Epithelial cell of prostate (primary cell): ENCODE results near the gene SLC25A14.
"Not testable (repeated sequence)": the region's sequence is repeated elsewhere in the genome, so short reads cannot be mapped to it uniquely, and the experiment has no call there.

ENCODE experiments used
- DNase-seq: peaks from one replicate; pipeline ENCODE4 v3.0.0-alpha.2; 2011; ENCODE audit warnings: low read depth, low spot score
- H3K27ac ChIP-seq: fragments of 450-650 bp; 2 replicates; pipeline ENCODE4 v1.5.1; 2017; ENCODE audit warnings: mild to moderate bottlenecking

Gene SLC25A14

DNA sequence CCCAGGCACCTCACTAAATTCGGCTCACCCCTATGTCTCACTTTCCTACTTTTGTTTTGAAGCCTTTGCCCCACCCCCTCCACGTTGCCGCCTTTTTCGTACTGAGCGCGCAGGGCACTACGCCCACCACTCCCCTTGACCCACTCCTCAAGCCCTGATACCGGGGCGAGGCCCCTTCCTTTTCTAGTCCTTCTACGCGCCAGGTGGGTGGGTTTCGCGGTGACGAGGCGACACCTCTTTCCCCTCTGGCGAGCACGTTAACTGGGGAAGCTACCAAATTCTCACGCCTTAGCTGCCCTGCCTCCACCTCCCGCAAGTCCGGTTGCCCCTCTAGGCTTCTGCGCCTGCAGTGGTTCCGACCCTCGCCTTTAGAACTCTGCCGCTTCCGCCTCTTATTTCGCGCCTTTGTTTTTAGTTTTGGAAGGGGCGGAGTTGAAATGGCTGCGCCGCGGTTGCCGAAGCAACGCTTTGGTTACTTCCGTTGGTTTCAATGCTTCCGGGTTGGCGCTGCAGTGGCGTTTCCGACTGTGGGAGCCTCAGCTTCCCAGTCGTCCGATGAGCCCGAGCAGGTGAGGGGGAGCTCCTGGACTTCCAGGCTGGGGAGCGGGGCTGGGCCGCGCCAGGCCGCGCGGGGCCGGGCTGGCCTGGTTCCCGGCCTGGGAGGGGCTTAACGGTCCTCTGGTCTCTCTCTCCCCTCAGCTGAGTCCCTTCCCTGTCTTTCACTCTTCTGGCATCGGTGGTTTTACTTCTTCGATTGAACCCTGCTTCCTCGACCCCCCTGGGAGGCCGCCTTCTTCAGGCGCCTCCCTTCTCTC is at the start of gene SLC25A14:
Gene SLC25A14 (plus strand): TSS at position 512 of the 815 bp plus-strand sequence. CDS start 360 bp downstream, outside the sequence.
- no peak for DNase-seq
- H3K27ac ChIP-seq = no peak within 1 kb of the TSS

DNA sequence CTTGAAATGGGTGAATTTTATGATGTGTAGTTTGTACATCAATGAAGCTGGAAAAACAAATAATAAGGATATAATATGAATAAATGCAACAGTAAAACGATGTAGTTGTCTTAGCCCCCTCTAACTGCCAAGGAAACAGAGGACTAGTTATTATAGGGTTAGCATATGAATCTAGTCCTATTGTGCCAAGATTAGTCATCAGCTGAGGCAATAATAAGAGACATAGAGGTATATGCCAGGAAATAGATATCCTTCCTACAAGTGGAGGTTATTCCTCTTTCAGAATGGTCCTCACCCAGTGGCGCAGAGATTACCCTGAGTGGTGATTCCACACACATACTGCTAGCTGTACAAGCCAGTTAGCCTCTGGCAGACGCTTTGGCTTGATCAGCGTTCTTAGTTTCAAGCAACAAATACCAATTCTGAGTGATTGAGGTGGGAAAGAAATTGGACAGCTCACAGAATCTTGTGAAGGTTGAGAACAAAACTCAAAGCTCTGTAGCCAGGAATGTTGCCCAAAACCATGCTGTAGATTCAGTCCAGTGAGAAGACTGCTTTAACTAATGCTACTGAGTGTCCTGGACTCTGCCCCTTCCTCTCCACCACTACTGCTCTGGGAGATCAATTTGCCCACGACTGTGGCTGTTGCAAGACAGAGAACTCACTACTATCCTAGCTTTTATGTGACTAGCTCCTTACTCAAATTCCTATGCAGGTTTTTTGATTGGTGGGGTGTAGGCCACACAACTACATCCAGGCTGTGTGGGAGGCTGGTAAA is 44.0 kb upstream of the SLC25A14 start:
- no peak for DNase-seq

GRCh38 chrX:130296297-130296678 is 43.4 kb upstream of the SLC25A14 start:
- DNase-seq = no peak
- H3K27ac ChIP-seq = no peak overlapping the region

More for the DNA sequence above, 44.0 kb upstream of the SLC25A14 start:
- no peak overlapping the region for H3K27ac ChIP-seq

DNA sequence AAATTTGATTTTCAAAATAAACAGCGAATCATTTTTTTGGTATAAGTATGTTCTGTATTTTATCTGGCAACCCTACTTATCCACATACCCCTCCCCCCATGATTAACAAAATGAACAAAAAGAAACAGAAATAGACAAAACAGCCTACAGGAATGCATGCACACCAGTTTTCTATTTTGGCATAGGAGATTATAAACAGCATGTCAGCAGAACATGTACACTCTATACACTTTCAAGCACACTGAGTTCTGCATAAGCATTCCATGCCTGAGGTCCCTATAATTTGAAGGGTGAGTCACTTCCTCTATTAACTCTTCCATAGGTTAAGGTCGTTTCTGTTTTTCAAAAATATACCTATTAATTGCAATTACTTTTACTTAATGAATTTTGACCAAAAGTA is 43.0 kb upstream of the SLC25A14 start:
- H3K27ac ChIP-seq = no peak overlapping the region

DNA sequence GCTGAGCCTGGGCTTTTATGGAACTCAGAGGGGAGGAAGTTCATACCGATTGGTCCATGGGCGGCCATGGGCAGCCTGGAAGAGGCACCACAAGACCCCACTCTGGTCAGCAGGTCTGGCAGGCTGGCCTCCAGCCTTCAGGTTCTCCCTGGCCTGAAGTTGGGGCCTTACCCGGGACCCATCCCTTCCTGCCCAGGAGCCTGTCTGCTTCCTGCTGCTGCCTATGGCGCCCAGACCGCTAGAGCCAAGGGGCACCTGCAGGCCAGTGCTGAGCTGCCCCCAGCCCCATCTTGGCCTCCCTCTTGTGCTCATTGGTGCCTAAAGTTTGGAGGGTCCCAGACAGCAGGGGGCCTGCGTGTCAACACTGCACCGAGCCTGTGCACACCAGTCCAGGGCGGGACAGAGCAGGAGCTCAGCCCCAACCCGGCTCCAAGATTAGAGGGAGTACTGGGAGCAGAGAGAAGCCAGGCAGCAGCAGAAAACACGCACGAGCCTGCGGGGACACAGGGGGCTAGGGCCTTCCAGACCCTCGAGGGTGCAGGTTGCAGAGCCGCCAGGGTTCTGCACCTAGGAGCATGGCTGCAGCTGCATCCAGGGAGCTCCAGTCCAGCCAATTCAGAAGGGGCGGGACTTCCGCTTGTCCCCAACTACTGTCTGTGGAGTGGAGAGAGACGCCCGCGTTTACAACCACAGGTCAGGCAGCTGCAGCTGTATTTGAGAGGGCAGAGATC is 40.3 kb upstream of the SLC25A14 start:
- DNase-seq = no peak
- no peak overlapping the region for H3K27ac ChIP-seq

More for the DNA sequence above, 43.0 kb upstream of the SLC25A14 start:
- no peak for DNase-seq

GRCh38 chrX:130300010-130300282 is 39.8 kb upstream of the SLC25A14 start:
- DNase-seq = no peak
- H3K27ac ChIP-seq = no peak overlapping the region

DNA sequence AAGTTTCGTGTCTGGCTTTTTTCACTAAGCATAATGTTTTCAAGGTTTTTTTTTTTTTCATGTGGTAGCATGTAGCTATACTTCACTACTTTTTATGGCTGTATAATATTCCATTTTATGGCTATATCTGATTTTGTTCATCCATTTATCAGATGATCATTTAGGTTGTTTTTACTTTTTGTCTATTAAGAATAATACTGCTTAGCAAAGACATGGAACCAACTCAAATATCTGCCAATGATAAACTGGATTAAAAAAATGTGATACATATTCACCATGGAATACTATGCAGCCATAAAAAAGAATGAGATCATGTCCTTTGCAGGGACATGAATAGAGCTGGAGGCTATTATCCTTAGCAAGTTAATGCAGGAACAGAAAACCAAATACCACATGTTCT is 38.3 kb upstream of the SLC25A14 start:
- no peak for DNase-seq

DNA sequence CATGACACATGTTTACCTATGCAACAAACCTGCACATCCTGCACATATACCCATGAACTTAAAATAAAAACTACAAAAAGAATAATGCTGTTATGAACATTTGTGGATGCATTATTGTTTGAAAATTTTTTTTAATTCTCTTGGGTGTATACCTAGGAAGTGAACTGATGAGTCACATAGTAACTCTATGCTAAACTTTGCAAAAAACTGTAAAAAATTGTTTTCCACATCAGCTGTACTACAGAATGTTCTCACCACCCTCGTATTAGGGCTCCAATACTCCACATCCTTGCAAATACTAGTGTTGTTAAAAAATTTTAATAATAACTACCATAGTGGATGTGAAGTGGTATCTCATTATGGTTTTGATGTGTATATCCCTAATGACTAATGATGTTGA is 37.7 kb upstream of the SLC25A14 start:
- no peak overlapping the region for H3K27ac ChIP-seq
- DNase-seq = no peak

More for the DNA sequence above, 38.3 kb upstream of the SLC25A14 start:
- H3K27ac ChIP-seq = no peak overlapping the region

- no peak for DNase-seq
- no peak overlapping the region for H3K27ac ChIP-seq
Observed at GRCh38 chrX:130304587-130305368, 34.9 kb upstream of the SLC25A14 start.

DNA sequence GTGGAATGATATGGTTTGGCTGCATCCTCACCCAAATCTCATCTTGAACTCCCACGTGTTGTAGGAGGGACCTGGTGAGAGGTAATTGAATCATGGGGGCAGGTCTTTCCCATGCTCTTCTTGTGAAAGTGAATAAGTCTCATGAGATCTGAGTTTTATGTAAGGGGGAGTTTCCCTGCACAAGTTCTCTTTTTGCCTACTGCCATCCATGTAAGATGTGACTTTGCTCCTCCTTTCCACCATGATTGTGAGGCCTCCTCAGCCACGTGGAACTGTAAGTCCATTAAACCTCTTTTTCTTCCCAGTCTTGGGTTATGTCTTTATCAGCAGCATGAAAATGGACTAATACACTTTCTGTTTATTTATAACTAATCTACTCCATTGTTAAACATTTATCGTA is 19.8 kb upstream of the SLC25A14 start:
- not testable (repeated sequence) for H3K27ac ChIP-seq, DNase-seq

GRCh38 chrX:130321550-130321949 is 18.2 kb upstream of the SLC25A14 start:
- no peak overlapping the region for H3K27ac ChIP-seq
- DNase-seq = no peak

DNA sequence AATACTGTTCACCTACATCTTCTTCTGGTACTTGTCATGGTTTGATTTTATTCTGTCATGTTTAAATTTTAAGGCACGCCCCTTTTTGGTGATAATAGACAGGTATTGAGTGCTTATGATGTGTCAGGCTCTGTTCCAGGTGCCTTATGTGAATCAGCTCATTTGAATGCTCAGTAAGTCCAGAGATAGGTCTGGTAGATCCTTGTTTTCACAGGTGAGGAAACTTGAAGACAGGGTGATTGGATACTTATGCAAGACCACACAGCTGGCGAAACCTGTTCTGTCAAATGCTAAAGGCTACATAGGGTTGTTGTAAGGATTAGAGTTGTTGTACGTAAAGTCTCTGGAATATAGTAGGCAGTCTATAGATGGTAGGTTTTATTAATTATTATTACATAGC is 9.6 kb upstream of the SLC25A14 start:
- peak; percentile 79 for DNase-seq

DNA sequence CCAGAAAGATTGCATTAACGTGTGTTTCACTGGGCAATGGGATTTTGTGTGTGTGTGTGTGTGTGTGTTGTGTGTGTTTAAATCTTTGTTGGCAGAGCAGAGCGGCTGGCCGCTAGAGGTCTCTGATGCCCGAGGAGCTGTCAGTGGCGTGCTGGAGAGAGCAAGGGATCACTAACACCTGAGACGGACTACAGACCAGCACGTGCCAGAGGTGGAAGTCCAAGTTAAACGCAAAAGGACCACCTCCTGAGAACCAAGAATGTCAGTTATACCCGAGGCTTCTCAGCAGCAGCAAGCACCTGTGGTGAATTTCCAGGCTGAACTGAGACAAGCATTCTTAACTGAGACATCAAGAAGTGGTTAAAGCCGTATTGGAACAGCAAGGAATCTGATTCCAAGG is 9.0 kb upstream of the SLC25A14 start:
- no peak overlapping the region for H3K27ac ChIP-seq
- no peak for DNase-seq

More for the DNA sequence above, 9.6 kb upstream of the SLC25A14 start:
- H3K27ac ChIP-seq = no peak overlapping the region

DNA sequence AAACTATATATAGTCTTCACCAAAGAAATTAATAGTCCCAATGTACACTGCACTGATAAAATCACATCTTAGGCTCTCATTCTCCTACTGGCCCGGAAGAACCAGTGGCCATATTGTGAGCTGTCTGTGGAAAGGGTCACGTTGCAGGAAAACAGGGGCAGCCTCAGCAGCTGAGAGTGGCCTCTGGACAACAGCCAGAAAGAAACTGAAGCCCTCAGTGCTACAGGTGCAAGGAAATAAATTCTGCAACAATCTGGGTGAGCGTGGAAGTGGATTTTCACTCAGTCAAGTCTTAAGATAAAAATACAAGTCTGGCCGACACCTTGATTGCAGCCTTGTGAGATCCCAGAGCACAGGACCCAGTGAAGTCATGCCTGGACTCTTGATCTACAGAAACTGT is 3.2 kb upstream of the SLC25A14 start:
- no peak for DNase-seq
- no peak overlapping the region for H3K27ac ChIP-seq

GRCh38 chrX:130338869-130339268 is 850 bp upstream of the SLC25A14 start:
- DNase-seq, H3K27ac ChIP-seq: not testable (repeated sequence)

DNA sequence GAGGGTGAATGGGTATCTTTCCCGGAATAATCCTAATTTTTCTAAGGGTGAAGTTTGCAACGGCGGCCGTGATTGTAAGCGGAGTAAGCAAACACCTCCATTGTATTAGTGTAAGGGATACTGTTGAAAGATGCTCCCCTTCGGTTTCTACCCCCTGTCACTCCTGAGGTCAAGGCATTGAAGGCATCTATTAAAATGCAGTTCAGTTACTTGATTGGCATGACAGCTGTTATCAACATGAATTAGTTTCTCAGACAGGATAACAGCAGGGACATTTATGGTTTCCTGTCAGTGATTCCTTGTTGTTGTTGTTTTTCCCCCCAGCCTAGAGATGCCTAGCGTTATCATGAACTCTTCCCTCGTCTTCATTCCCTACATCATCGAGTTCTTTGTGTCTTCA is 552 bp downstream of the SLC25A14 start:
- no peak for DNase-seq
- H3K27ac ChIP-seq = no peak overlapping the region

DNA sequence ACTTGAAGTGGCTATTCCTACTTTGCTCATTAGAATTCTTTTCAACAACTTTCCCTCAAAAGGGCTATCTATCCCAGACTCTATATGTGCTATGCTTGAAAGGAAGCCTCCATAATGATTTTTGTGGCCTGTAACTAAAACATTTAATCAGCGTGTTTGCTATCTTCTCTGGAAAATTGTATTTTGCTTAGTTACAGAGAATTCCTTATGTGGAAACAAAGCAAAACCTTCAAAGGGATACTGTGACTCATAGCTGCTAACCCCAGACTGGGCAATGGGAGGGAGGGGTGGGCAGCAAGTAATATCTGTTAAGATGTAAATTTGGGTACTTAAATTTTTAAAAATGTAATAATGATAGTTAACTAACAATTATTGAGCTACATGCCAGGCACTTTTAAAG is 3.7 kb downstream of the SLC25A14 start:
- no peak overlapping the region for H3K27ac ChIP-seq
- no peak for DNase-seq

DNA sequence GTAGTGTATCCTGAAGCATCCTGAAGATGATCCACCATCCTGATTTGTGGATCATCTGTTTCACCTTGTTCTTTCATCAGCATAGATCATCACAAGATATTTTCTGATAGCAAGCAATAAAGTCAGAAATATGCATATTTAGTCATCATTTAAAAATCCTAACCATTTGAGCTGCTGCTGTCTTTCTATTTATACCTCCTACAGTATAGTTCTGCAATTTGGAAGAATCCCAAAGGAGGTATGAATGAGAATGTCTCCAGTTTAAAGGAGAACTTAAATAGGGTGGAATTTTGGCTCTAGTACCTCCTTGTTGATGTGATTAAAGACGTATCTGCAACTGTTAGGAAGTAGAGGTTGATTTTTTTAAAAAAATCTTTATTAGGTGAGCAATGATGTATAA is 7.6 kb downstream of the SLC25A14 start:
- no peak overlapping the region for H3K27ac ChIP-seq
- no peak for DNase-seq

GRCh38 chrX:130351567-130351966 is 11.8 kb downstream of the SLC25A14 start:
- no peak for DNase-seq
- no peak overlapping the region for H3K27ac ChIP-seq

GRCh38 chrX:130352050-130352449 is 12.3 kb downstream of the SLC25A14 start:
- DNase-seq, H3K27ac ChIP-seq: not testable (repeated sequence)
